LNCAP (cell line): Measurements from ENCODE around the gene GSK3B.

Experiments
- TF ChIP-seq, protein P1 (sequence below): fragments of 450-650 bp; IDR thresholded peaks from 2 replicates; pipeline ENCODE4 v1.5.1; 2017; ENCODE audit warnings: mild to moderate bottlenecking

Gene GSK3B

DNA sequence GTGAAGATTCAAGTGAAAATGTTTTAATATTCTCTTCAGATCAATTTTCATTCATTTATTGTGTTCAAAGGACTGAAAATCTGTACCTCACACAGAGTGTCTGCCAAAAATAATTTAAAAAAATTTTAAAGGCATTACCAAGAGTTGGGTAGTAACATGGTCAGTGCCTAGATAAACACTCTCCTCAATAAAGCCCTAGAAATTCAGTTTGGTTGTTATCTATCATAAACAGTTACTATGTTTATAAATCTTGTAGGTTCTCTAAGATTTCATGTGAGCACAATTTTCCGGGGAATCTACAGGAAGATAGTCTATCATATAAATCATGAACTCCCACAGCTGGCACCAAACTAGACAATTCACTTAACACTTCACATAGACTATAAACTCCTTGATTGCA lies 128.6 kb downstream of the GSK3B start:
- TF ChIP-seq, protein P1, sequence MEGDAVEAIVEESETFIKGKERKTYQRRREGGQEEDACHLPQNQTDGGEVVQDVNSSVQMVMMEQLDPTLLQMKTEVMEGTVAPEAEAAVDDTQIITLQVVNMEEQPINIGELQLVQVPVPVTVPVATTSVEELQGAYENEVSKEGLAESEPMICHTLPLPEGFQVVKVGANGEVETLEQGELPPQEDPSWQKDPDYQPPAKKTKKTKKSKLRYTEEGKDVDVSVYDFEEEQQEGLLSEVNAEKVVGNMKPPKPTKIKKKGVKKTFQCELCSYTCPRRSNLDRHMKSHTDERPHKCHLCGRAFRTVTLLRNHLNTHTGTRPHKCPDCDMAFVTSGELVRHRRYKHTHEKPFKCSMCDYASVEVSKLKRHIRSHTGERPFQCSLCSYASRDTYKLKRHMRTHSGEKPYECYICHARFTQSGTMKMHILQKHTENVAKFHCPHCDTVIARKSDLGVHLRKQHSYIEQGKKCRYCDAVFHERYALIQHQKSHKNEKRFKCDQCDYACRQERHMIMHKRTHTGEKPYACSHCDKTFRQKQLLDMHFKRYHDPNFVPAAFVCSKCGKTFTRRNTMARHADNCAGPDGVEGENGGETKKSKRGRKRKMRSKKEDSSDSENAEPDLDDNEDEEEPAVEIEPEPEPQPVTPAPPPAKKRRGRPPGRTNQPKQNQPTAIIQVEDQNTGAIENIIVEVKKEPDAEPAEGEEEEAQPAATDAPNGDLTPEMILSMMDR, result no peak

DNA sequence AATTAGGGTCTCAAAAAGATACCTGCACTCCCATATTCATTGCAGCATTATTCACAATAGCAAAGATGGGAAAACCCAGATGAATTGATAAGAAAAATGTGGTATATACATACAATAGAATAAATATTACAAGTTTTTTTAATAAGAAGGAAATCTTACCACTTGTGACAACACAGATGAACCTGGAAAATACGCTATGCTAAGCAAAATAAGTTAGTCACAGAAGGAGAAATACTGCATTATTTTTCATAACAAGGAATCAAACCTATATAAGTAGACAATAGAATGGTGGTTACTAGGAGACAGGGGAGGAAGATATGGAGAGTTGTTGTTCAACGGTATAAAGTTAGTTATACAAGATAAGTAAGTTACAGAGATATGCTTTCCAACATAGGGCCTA lies 130.0 kb downstream of the GSK3B start:
- TF ChIP-seq, protein P1, result no peak

DNA sequence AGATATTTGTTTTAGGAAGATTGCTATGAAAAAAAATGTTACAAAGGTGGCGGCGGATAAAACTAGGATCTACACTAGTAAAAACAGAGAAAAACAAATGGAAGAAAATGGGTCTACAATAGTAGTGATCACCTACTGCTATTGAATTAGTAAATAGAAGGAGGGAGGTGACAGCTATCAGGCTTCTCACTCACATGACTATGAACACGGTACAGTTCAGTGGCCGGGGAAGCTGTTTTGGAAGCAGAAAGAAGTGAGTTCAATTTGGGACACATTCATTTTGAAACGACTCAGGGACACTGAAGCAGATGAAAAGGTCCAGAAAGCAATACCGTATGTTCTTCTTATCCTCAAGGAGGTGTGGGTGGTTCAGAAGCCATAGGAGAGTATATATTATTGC lies 138.3 kb downstream of the GSK3B start:
- TF ChIP-seq, protein P1, result no peak

DNA sequence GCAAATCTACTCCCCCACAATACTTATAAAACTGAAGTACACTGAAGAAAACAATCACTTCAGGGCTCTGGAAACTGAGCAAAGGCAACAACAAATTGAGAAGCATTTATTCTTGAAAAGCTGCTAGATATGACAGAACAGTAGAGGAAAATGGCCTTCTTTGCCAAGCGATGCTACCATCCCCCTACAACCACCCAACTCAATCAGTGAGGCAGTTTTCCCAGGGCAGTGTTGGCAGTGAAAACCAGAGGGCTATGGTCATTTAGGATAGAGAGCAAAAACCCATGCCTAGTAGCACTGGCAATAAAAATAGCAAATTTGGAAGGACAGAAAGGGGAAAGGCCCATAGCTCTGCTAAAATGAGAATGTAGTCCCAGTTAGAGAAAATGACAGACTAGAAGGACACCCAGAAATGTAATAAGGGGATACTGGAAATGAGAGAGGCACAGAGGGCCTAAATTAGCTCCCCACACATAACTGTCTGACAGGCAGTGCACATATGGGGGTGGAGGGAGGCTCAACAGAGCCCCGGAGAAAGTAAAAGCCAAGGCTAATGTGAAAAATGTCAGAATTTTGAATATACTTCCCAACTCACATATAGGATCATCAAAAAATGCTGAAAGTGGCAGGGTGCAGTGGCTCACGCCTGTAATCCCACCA lies 143.5 kb downstream of the GSK3B start:
- TF ChIP-seq, protein P1, result no peak

DNA sequence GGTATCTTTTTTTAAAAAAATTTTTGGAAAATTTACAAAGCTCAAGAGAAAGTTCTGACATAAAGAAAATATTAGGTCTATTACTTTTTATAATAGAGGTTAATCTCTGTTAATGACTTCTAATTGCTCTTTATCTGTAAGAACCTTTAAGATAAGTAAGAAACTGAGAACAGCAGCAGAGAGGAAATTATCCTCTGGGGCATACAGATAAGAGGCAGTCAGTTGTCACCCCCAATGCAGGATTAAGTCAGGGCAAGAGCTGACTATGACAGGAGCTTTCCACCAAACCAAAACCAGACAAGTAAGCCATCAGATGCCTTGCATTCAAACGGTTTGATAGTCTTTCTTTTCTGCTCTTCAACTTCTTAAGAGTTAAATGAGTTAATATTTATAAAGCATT lies 149.0 kb downstream of the GSK3B start:
- TF ChIP-seq, protein P1, result no peak

DNA sequence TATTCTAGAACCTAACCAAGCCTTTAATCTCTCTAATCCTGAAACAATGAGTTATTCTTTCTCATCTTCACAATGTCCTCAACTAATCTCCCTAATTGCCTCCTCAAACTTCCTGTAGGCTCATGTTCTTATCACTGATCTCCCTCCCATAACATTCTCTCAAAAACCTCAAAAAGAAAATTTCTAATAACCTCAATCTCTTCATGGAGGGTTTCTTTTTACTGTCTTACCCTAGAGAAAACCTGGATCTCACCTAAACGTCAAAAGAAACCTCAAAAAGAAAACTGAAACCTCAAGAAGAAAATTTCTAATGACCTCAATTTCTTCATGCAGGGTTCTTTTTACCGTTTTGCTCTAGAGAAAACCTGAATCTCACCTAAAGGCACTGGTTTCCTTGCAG lies 150.2 kb downstream of the GSK3B start:
- TF ChIP-seq, protein P1, result no peak

DNA sequence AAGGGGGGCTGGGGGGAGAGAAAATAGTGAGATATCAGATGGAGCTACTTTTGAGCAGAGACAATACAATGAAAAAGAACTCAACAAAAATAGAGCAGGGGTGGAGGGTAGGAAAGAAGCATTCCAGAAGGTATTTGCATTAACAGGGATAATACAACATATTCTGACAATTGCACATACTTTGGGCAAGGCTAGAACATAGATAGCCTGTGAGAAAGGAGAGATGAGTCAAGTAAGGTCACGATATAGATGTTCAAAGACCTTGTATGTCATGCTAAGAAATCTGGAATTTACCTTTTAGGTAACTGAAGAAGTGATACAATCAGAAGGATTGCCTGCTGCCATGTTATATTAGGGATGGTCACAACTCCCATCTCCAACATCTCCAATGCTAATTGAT lies 155.2 kb downstream of the GSK3B start:
- TF ChIP-seq, protein P1, result no peak

DNA sequence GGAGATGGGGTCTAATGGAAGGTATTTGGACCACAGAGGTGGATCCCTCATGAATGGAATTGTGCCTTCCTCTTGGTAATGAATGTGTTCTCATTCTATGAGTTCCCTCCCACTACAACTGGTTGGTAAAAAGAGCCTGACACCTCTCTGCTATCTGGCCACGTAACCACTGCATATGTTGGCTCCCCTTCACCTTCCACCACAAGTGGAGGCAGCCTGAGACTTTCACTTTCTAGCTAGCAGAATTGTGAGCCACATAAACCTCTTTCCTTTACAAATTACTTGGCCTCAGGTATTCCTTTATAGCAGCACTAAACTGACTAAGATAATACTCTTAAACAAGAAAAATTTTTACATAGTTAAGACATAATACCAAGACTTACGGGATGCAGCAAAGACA lies 157.0 kb downstream of the GSK3B start:
- TF ChIP-seq, protein P1, result no peak
